ENCODE measurements around the gene RTN4RL2. TPM values are rescaled to one million over a fixed set of nuclear protein-coding genes. Genes with fewer than 3 reads are reported as not detected.

Gene RTN4RL2
- total and polyA plus RNA-seq, 10 of the 15 experiments (the other 5 are each of a cell fraction or from before 2014, with no cell fraction given): 0.14 to 1.1 (median 0.52) TPM; not detected in 4

GRCh38 chr11:57419146-57419545 is 41.2 kb upstream of the RTN4RL2 start:
- ATAC-seq: no peak
- RAD21 ChIA-PET (ENCODE audit: unreplicated experiment): no interaction called here
- BruUV-seq (replicated peaks): no TSS peak
- Histone ChIP-seq H3K36me3 (ENCODE audit: control insufficient read depth in 2 of 2, insufficient read depth in 2 of 2, low read length in 1 of 2) (peaks cover 36 to 61% of the 10 kb centered on the region in 2 experiments), H4K20me1 (ENCODE audit: control insufficient read depth, insufficient read depth) (peaks cover 3% of the 10 kb centered on the region), H3K4me2 (ENCODE audit: control insufficient read depth, insufficient read depth) (no peak overlapping the region), H3K27me3 (replicated peaks in 1 of 2; ENCODE audit: control insufficient read depth in 2 of 2, insufficient read depth in 2 of 2, low read length in 1 of 2) (no peaks in the 10 kb centered on the region), H3K9ac (ENCODE audit: control insufficient read depth, insufficient read depth, low read length) (no peak overlapping the region), H3K79me2 (ENCODE audit: control insufficient read depth, insufficient read depth, low read length) (peaks cover 65% of the 10 kb centered on the region), H2AFZ (ENCODE audit: control insufficient read depth, low read depth, low read length) (no peak overlapping the region), H3K27ac (ENCODE audit: control insufficient read depth, insufficient read depth) (no peak overlapping the region), H3K4me1 (ENCODE audit: control insufficient read depth, insufficient read depth, low read length) (peaks cover 30% of the 10 kb centered on the region), H3K9me3 (replicated peaks; ENCODE audit: control insufficient read depth, insufficient read depth, low read length) (no peaks in the 10 kb centered on the region; the same call in 2 of the 3 replicates), H3K4me3 (no peak overlapping the region)
- no peak for FAIRE-seq
- in situ Hi-C loops (cut with MboI) (no loop called here), intact Hi-C loops (cut with micrococcal nuclease; ENCODE audit: unreplicated experiment) (no loop called here)
- DNase-seq (ENCODE audit: low read depth, low spot score): no peak
- POLR2A ChIA-PET: interaction anchor here (1.2 to 1.5 kb wide), 3 partner anchors 12 to 20 kb away, joined by 3 to 6 read pairs (median 4); no protein-coding TSS in a partner anchor
- TF ChIP-seq SIX5 (IDR thresholded peaks at IDR 0.05; ENCODE audit: low read depth, low read length, severe bottlenecking): no peak
- no peak for TF ChIP-seq EGR1 (IDR thresholded peaks at IDR 0.05; ENCODE audit: borderline replicate concordance in 1 of 2, low read depth in 2 of 2, low read length in 2 of 2)
- TF ChIP-seq EZH2 (IDR thresholded peaks at IDR 0.05; ENCODE audit: borderline replicate concordance, control insufficient read depth, low read depth, low read length): no peak
- no peak for TF ChIP-seq FOS (IDR thresholded peaks at IDR 0.05; ENCODE audit: borderline replicate concordance, extremely low read depth, insufficient read length)
- no peak for TF ChIP-seq SMAD5 (IDR thresholded peaks at IDR 0.05; ENCODE audit: low read depth)
- no peak for TF ChIP-seq POLR2A (IDR thresholded peaks at IDR 0.05; ENCODE audit: low read depth, low read length)
- TF ChIP-seq, protein P1, sequence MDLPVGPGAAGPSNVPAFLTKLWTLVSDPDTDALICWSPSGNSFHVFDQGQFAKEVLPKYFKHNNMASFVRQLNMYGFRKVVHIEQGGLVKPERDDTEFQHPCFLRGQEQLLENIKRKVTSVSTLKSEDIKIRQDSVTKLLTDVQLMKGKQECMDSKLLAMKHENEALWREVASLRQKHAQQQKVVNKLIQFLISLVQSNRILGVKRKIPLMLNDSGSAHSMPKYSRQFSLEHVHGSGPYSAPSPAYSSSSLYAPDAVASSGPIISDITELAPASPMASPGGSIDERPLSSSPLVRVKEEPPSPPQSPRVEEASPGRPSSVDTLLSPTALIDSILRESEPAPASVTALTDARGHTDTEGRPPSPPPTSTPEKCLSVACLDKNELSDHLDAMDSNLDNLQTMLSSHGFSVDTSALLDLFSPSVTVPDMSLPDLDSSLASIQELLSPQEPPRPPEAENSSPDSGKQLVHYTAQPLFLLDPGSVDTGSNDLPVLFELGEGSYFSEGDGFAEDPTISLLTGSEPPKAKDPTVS (IDR thresholded peaks at IDR 0.05; ENCODE audit: low read depth, low read length): no peak
- TF ChIP-seq BRCA1 (IDR thresholded peaks at IDR 0.05; ENCODE audit: low read depth, low read length): no peak
- TF ChIP-seq CEBPB (IDR thresholded peaks at IDR 0.05; ENCODE audit: borderline replicate concordance in 1 of 2, low read depth in 2 of 2, low read length in 2 of 2): no peak
- WGBS (ENCODE audit: insufficient coverage, insufficient replicate concordance, low lambda C conversion rate, missing lambda C conversion rate): 83% methylated on average over 3 of the region's 3 CpGs
- SMC1A ChIA-PET (ENCODE audit: uncharacterized antibody, unreplicated experiment): interaction anchor here (0.9 to 2.4 kb wide), 4 partner anchors 10 to 39 kb away, joined by 3 to 5 read pairs (median 4); no protein-coding TSS in a partner anchor
- CTCF ChIA-PET: interaction anchor here (1.7 to 1.8 kb wide), 2 partner anchors 39 to 73 kb away, joined by 4 to 6 read pairs; no protein-coding TSS in a partner anchor

All from GM12878 (cell line).